ENCODE results near the gene LRRC32. TPM values are rescaled to one million over a fixed set of nuclear protein-coding genes. Genes with fewer than 3 reads are reported as not detected.

The LRRC32 gene
- total and polyA plus RNA-seq, 9 of the 15 experiments (the other 6 are each of a cell fraction or from before 2014, with no cell fraction given) = 0.10 to 0.50 (median 0.19) TPM; not detected in 5

- Histone ChIP-seq H3K79me2 (ENCODE audit: control insufficient read depth, insufficient read depth, low read length) (no peaks in the 10 kb centered on the region), H3K9ac (ENCODE audit: insufficient read depth in 1 of 2, low read depth in 2 of 2, low read length in 2 of 2) (peak overlapping the region in 1 of 2 experiments; percentile 43; a peak in 2 of 4 replicates), H3K9me1 (ENCODE audit: control insufficient read depth, insufficient read depth, low read length) (no peaks in the 10 kb centered on the region), H3K9me3 (replicated peaks; ENCODE audit: control insufficient read depth, insufficient read depth, low read depth, low read length) (no peaks in the 10 kb centered on the region), H2AFZ (ENCODE audit: low read depth, low read length) (no peak overlapping the region), H4K20me1 (replicated peaks; ENCODE audit: control insufficient read depth, insufficient read depth, low read length) (no peaks in the 10 kb centered on the region), H3K4me3 (no peak overlapping the region), H3K36me3 (ENCODE audit: control insufficient read depth, insufficient read depth, low read length) (no peaks in the 10 kb centered on the region), H3K4me2 (ENCODE audit: insufficient read depth, low read length) (no peak overlapping the region), H3K27me3 (ENCODE audit: control insufficient read depth in 2 of 2, insufficient read depth in 2 of 2, low read length in 2 of 2) (peaks cover 23 to 69% of the 10 kb centered on the region in 2 experiments), H3K27ac (ENCODE audit: extremely low read depth, low read depth, low read length) (no peak overlapping the region), H3K4me1 (replicated peaks in 1 of 2; ENCODE audit: control insufficient read depth in 2 of 2, insufficient read depth in 2 of 2, low read length in 2 of 2) (peaks cover 0 to 5% of the 10 kb centered on the region in 2 experiments; a peak in 2 of 5 replicates)
- DNase-seq (ENCODE audit: extremely low read depth in 1 of 4, low spot score in 3 of 4) (no peak), ATAC-seq (no peak), FAIRE-seq (no peak)
- CTCF ChIA-PET (ENCODE audit: low intra/inter-chr PET ratio) = no interaction called here
- in situ Hi-C loops (cut with MboI) = no loop called here
- intact Hi-C loops (cut with micrococcal nuclease) = no loop called here
- 15% methylated on average over 12 of the region's 14 CpGs for WGBS (ENCODE audit: insufficient coverage, low coverage, missing lambda C conversion rate)
- POLR2A ChIA-PET = interaction anchor here (0.7 to 1.4 kb wide), 4 partner anchors 11 to 21 kb away, joined by 3 to 5 read pairs (median 3); no protein-coding TSS in a partner anchor
- no peak for TF ChIP-seq EHMT2 (IDR thresholded peaks at IDR 0.05)
- BruUV-seq (replicated peaks) = no TSS peak
Measured at GRCh38 chr11:76637491-76638269, 32.9 kb downstream of the LRRC32 start.

- ATAC-seq (no peak; the same call in 2 of the 3 replicates), FAIRE-seq (no peak), DNase-seq (ENCODE audit: extremely low read depth in 1 of 4, low spot score in 3 of 4) (no peak)
- Histone ChIP-seq H3K36me3 (ENCODE audit: control insufficient read depth, insufficient read depth, low read length) (no peaks in the 10 kb centered on the region), H3K27ac (ENCODE audit: extremely low read depth, low read depth, low read length) (no peak overlapping the region), H2AFZ (ENCODE audit: low read depth, low read length) (no peak overlapping the region), H3K9me3 (replicated peaks; ENCODE audit: control insufficient read depth, insufficient read depth, low read depth, low read length) (no peaks in the 10 kb centered on the region), H3K4me2 (ENCODE audit: insufficient read depth, low read length) (no peak overlapping the region), H3K27me3 (ENCODE audit: control insufficient read depth in 2 of 2, insufficient read depth in 2 of 2, low read length in 2 of 2) (peaks cover 20 to 64% of the 10 kb centered on the region in 2 experiments), H3K4me1 (replicated peaks in 1 of 2; ENCODE audit: control insufficient read depth in 2 of 2, insufficient read depth in 2 of 2, low read length in 2 of 2) (peaks cover 0 to 5% of the 10 kb centered on the region in 2 experiments; a peak in 2 of 5 replicates), H3K79me2 (ENCODE audit: control insufficient read depth, insufficient read depth, low read length) (no peaks in the 10 kb centered on the region), H3K9ac (ENCODE audit: insufficient read depth in 1 of 2, low read depth in 2 of 2, low read length in 2 of 2) (peak overlapping the region in 1 of 2 experiments; percentile 43; a peak in 1 of 4 replicates), H3K9me1 (ENCODE audit: control insufficient read depth, insufficient read depth, low read length) (no peaks in the 10 kb centered on the region), H4K20me1 (replicated peaks; ENCODE audit: control insufficient read depth, insufficient read depth, low read length) (no peaks in the 10 kb centered on the region), H3K4me3 (no peak overlapping the region)
- 6% methylated on average over 6 of the region's 6 CpGs for WGBS (ENCODE audit: insufficient coverage, low coverage, missing lambda C conversion rate)
- intact Hi-C loops (cut with micrococcal nuclease) = no loop called here
- BruUV-seq (replicated peaks) = no TSS peak
- POLR2A ChIA-PET = interaction anchor here (0.9 to 1.4 kb wide), 2 partner anchors 10 to 19 kb away, joined by 3 read pairs; no protein-coding TSS in a partner anchor
- in situ Hi-C loops (cut with MboI) = no loop called here
- CTCF ChIA-PET (ENCODE audit: low intra/inter-chr PET ratio) = no interaction called here
- TF ChIP-seq KHSRP (IDR thresholded peaks at IDR 0.05) (no peak), RBM22 (IDR thresholded peaks at IDR 0.05; ENCODE audit: low read depth, low read length, poor library complexity, severe bottlenecking) (no peak), CBFA2T3 (IDR thresholded peaks at IDR 0.05) (peak; percentile 42), ZFP36 (IDR thresholded peaks at IDR 0.05; ENCODE audit: low read depth, low read length, partially characterized antibody) (peak; percentile 49), IRF9 (tag; IDR thresholded peaks at IDR 0.05) (no peak), ZNF282 (CRISPR knock-in tag; IDR thresholded peaks at IDR 0.05) (no peak), TAL1 (IDR thresholded peaks at IDR 0.05) (peak; percentile 34; the same call in 1 of the 2 replicates)
Measured at GRCh38 chr11:76636826-76637460, 33.6 kb downstream of the LRRC32 start.
